Neural cell (in vitro differentiated cells): ENCODE measurements around the gene MACROD1.

Experiments used
- CTCF ChIP-seq: fragments of 450-650 bp; IDR thresholded peaks from 2 replicates; pipeline ENCODE4 v1.5.1; 2014; ENCODE audit warnings: antibody characterized with exemption, mild to moderate bottlenecking, moderate library complexity; ENCODE audit not compliant: poor library complexity, severe bottlenecking
- EP300 ChIP-seq: fragments of 450-650 bp; conservative IDR thresholded peaks from 2 replicates; pipeline ENCODE4 v1.6.1; 2014; ENCODE audit warnings: antibody characterized with exemption, mild to moderate bottlenecking, moderate library complexity; ENCODE audit not compliant: poor library complexity, severe bottlenecking
- EZH2 ChIP-seq: fragments of 200-600, 300-800 bp; shearing (Covaris generic), sonication (generic); IDR thresholded peaks from 2 replicates; pipeline ENCODE4 v1.6.1; 2014; ENCODE audit warnings: antibody characterized with exemption, low read length, borderline replicate concordance, mild to moderate bottlenecking; ENCODE audit not compliant: insufficient read depth, poor library complexity, severe bottlenecking
- POLR2AphosphoS5 ChIP-seq: IDR thresholded peaks from 2 replicates; pipeline ENCODE4 v1.6.1; 2012
- REST ChIP-seq: IDR thresholded peaks from 2 replicates; pipeline ENCODE4 v1.6.1; 2012; ENCODE audit warnings: borderline replicate concordance
- SMC3 ChIP-seq: fragments of 450-650 bp; conservative IDR thresholded peaks from 2 replicates; pipeline ENCODE4 v1.6.1; 2014; ENCODE audit warnings: antibody characterized with exemption, mild to moderate bottlenecking, moderate library complexity; ENCODE audit not compliant: poor library complexity

GRCh38 chr11:64150051-64150450 is 15.9 kb downstream of the MACROD1 start:
- TF ChIP-seq CTCF: no peak
- TF ChIP-seq EZH2: no peak
- TF ChIP-seq REST: no peak
- TF ChIP-seq EP300: no peak
- TF ChIP-seq POLR2AphosphoS5: no peak
- no peak for TF ChIP-seq SMC3
